ENCODE data around the gene SELENBP1.
A peak's percentile ranks its signal among the peaks of the same experiment; 100 is the strongest.

DNA sequence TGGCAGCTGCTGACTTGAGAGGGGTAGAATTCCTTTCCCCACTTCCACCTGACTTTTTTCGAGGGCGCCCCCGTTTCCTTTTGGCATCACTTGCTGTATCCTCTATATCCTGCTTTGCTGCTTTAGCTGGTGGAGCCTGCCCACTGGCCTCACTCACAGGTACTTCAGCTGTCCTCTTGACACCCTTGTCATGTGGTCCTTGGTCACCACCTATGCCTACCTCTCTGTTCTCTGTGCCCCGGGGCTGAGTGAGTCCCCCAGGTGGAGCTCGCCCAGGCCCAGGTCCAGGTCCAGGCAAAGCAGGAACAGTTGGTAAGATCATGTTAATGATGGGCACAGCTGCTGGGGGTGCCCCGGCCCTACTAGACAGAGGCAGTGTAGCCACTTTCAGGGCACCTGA is 29.9 kb downstream of the SELENBP1 start:
- TF ChIP-seq, protein P1, sequence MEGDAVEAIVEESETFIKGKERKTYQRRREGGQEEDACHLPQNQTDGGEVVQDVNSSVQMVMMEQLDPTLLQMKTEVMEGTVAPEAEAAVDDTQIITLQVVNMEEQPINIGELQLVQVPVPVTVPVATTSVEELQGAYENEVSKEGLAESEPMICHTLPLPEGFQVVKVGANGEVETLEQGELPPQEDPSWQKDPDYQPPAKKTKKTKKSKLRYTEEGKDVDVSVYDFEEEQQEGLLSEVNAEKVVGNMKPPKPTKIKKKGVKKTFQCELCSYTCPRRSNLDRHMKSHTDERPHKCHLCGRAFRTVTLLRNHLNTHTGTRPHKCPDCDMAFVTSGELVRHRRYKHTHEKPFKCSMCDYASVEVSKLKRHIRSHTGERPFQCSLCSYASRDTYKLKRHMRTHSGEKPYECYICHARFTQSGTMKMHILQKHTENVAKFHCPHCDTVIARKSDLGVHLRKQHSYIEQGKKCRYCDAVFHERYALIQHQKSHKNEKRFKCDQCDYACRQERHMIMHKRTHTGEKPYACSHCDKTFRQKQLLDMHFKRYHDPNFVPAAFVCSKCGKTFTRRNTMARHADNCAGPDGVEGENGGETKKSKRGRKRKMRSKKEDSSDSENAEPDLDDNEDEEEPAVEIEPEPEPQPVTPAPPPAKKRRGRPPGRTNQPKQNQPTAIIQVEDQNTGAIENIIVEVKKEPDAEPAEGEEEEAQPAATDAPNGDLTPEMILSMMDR (IDR thresholded peaks at IDR 0.05) = peak in 1 of 6 experiments; percentile 5
- TF ChIP-seq POLR2AphosphoS5 (IDR thresholded peaks at IDR 0.05) = no peak

Measured in upper lobe of left lung (tissue), 4 donors.